Smooth muscle cell (in vitro differentiated cells): ENCODE data around the gene FOXO4. TPM values are rescaled to one million over a fixed set of nuclear protein-coding genes. Genes with fewer than 3 reads are reported as not detected.
A peak's percentile ranks its signal among the peaks of the same experiment; 100 is the strongest.

ENCODE experiments used
- DNase-seq: peaks from one replicate; lab custom pipeline; 2025; ENCODE audit not compliant: unreplicated experiment; lab: John Stamatoyannopoulos, UW
- H2AFZ ChIP-seq: fragments of 200-600 bp; sonication (generic); 2 replicates; pipeline ENCODE4 v1.6.0; 2016; ENCODE audit warnings: antibody characterized with exemption, low read depth, mild to moderate bottlenecking
- H3F3A ChIP-seq: fragments of 200-600 bp; sonication (generic); 2 replicates; pipeline ENCODE4 v1.6.0; 2017; ENCODE audit warnings: antibody characterized with exemption, low read depth
- H3K27ac ChIP-seq: fragments of 200-600 bp; sonication (generic); 2 replicates; pipeline ENCODE4 v1.5.1; 2016; ENCODE audit warnings: low read depth, mild to moderate bottlenecking
- H3K27me3 ChIP-seq: fragments of 200-600 bp; sonication (generic); 2 replicates; pipeline ENCODE4 v1.6.1; 2016; ENCODE audit warnings: low read depth, mild to moderate bottlenecking
- H3K36me3 ChIP-seq: fragments of 200-600 bp; sonication (generic); 2 replicates; pipeline ENCODE4 v1.5.1; 2016; ENCODE audit warnings: low read depth
- H3K4me1 ChIP-seq: fragments of 200-600 bp; sonication (generic); 2 replicates; pipeline ENCODE4 v1.5.1; 2016; ENCODE audit warnings: low read depth
- H3K4me2 ChIP-seq: fragments of 200-600 bp; sonication (generic); 2 replicates; pipeline ENCODE4 v1.6.0; 2016; ENCODE audit warnings: mild to moderate bottlenecking
- H3K4me3 ChIP-seq: fragments of 200-600 bp; sonication (generic); 2 replicates; pipeline ENCODE4 v1.5.1; 2016; ENCODE audit warnings: mild to moderate bottlenecking
- H3K79me2 ChIP-seq: fragments of 200-600 bp; sonication (generic); 2 replicates; pipeline ENCODE4 v1.6.0; 2016; ENCODE audit warnings: low read depth, mild to moderate bottlenecking
- H3K9ac ChIP-seq: fragments of 200-600 bp; sonication (generic); 2 replicates; pipeline ENCODE4 v1.6.0; 2016; ENCODE audit warnings: low read depth
- H3K9me3 ChIP-seq: fragments of 200-600 bp; sonication (generic); replicated peaks from 2 replicates; pipeline ENCODE4 v1.5.1; 2016; ENCODE audit warnings: low read depth
- H4K20me1 ChIP-seq: fragments of 200-600 bp; sonication (generic); 2 replicates; pipeline ENCODE4 v1.6.0; 2016; ENCODE audit warnings: low read depth
- CTCF ChIP-seq: fragments of 200-600 bp; sonication (generic); IDR thresholded peaks from 2 replicates; pipeline ENCODE4 v1.5.1; 2017; ENCODE audit warnings: borderline replicate concordance, mild to moderate bottlenecking, antibody characterized with exemption; ENCODE audit not compliant: insufficient read depth, poor library complexity, severe bottlenecking
- WGBS: methylation state at CpG from one replicate; pipeline ENCODE4 v1.1.7; 2016; ENCODE audit warnings: low lambda C conversion rate; 5-methylcytosine and 5-hydroxymethylcytosine counted together
- polyA plus RNA-seq: library from polyadenylated mRNA; unstranded; fragments of >200 nt; fragmentation: Nextera tagmentation; extraction: Ambion mirVana; gene quantifications from 2 replicates; pipeline ENCODE4 v1.2.1, GENCODE V29; 2016
- total RNA-seq: library from RNA; depleted of rRNA; stranded (reverse); fragments of >200 nt; gene quantifications from 2 replicates; pipeline ENCODE4 v1.2.3, GENCODE V29; 2014

FOXO4 gene
- total and polyA plus RNA-seq, 2 experiments from 2014 or later = 2.1 to 4.1 TPM

DNA sequence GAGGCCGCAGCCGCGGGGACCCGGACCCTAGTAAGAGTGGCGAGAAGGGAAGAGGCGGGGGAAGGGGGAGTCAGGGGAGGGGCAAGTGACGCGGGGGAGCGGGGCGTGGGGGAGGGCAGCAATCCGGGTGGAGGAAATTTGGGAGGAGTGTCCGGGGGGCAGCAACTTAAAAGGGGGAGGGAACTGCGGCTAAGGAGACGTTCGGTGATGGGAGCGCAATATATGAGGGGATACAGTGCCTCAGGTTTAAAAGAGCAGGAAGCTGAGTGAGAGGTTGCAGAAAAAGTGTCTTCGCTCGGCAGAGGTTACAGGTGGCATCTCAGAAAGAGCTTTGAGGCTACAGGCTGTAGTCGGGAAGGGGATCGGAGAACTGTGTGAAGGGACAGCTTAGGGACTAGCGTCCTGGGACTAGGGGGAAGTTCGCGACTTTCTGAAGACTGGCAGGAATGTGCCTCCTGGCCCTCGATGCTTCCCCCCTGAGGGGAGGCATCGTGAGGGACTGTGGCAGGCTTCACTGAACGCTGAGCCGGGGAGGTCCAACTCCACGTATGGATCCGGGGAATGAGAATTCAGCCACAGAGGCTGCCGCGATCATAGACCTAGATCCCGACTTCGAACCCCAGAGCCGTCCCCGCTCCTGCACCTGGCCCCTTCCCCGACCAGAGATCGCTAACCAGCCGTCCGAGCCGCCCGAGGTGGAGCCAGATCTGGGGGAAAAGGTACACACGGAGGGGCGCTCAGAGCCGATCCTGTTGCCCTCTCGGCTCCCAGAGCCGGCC, 519 bp downstream of the FOXO4 start:
- H3K79me2 ChIP-seq = no peaks in the 10 kb centered on the region
- no peaks in the 10 kb centered on the region for H3K4me1 ChIP-seq
- 36% methylated on average over 34 of the region's 46 CpGs for WGBS

DNA sequence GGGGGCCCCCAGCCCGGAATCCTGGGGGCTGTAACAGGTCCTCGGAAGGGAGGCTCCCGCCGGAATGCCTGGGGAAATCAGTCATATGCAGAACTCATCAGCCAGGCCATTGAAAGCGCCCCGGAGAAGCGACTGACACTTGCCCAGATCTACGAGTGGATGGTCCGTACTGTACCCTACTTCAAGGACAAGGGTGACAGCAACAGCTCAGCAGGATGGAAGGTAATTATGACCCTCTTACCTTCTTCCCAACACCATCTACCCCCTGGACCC, 1.0 kb downstream of the FOXO4 start:
- Histone ChIP-seq H3K9me3 (no peaks in the 10 kb centered on the region), H2AFZ (peak overlapping the region; percentile 54), H3K4me1 (no peaks in the 10 kb centered on the region), H3K27ac (no peak overlapping the region), H3F3A (no peaks in the 10 kb centered on the region), H3K36me3 (no peaks in the 10 kb centered on the region), H3K4me2 (peak overlapping the region; percentile 87), H3K27me3 (no peaks in the 10 kb centered on the region), H3K4me3 (peak overlapping the region; percentile 61), H4K20me1 (no peaks in the 10 kb centered on the region), H3K79me2 (no peaks in the 10 kb centered on the region), H3K9ac (no peak overlapping the region)
- no peak for TF ChIP-seq CTCF
- DNase-seq = no peak
- WGBS = 34% methylated on average over 8 of the region's 9 CpGs

More for the DNA sequence above, 519 bp downstream of the FOXO4 start:
- Histone ChIP-seq H3K4me3 (peak overlapping the region; percentile 61), H3F3A (no peaks in the 10 kb centered on the region), H3K9ac (no peak overlapping the region), H3K4me2 (peak overlapping the region; percentile 87), H3K9me3 (no peaks in the 10 kb centered on the region), H2AFZ (peak overlapping the region; percentile 54), H3K36me3 (no peaks in the 10 kb centered on the region), H3K27ac (no peak overlapping the region), H4K20me1 (no peaks in the 10 kb centered on the region), H3K27me3 (no peaks in the 10 kb centered on the region)
- TF ChIP-seq CTCF = no peak
- DNase-seq = no peak

DNA sequence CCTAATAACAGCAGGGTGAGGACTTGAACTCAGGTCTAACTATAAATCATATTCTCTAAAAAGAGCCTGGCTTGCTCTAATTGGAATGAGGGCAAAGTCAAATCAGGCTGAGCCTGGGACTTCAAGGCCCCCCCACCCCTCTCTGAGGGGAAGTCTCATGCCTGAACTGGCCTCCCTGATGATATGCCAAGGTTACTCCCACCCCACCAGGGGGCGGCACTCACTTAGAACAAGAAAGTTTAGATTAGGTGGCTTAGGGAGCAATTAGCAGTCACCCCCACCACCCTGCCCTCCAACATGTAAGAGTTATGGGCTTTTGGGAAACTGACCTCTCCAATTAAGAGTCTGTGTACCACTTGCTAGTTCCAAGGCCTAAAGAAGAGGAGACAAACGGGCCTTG, 2.7 kb downstream of the FOXO4 start:
- Histone ChIP-seq H3K27me3 (no peaks in the 10 kb centered on the region), H3K9ac (no peak overlapping the region), H3K4me1 (no peaks in the 10 kb centered on the region), H3K9me3 (no peaks in the 10 kb centered on the region), H3K4me3 (no peak overlapping the region), H3F3A (no peaks in the 10 kb centered on the region), H3K36me3 (no peaks in the 10 kb centered on the region), H3K79me2 (no peaks in the 10 kb centered on the region), H2AFZ (no peak overlapping the region), H3K4me2 (no peak overlapping the region), H3K27ac (no peak overlapping the region), H4K20me1 (no peaks in the 10 kb centered on the region)
- DNase-seq = no peak
- WGBS = 53% methylated on average over 2 of the region's 2 CpGs
- peak; percentile 41 for TF ChIP-seq CTCF

- no peaks in the 10 kb centered on the region for H4K20me1 ChIP-seq
- no peaks in the 10 kb centered on the region for H3K4me1 ChIP-seq
- H2AFZ ChIP-seq = no peak overlapping the region
- no peak overlapping the region for H3K27ac ChIP-seq
- no peaks in the 10 kb centered on the region for H3K79me2 ChIP-seq
- H3K9ac ChIP-seq = no peak overlapping the region
- H3F3A ChIP-seq = no peaks in the 10 kb centered on the region
- 63% methylated on average over 5 of the region's 5 CpGs for WGBS
- H3K4me2 ChIP-seq = no peak overlapping the region
- DNase-seq = no peak
- no peak overlapping the region for H3K4me3 ChIP-seq
- no peak for TF ChIP-seq CTCF
- H3K9me3 ChIP-seq = no peaks in the 10 kb centered on the region
- no peaks in the 10 kb centered on the region for H3K36me3 ChIP-seq
- H3K27me3 ChIP-seq = no peaks in the 10 kb centered on the region
Measured at GRCh38 chrX:71098951-71099506, 3.4 kb downstream of the FOXO4 start.
